Measurements from ENCODE around the gene TSPAN32.
"Not testable (repeated sequence)": the region's sequence is repeated elsewhere in the genome, so short reads cannot be mapped to it uniquely, and the experiment has no call there.

Gene TSPAN32

GRCh38 chr11:2316169-2316962, 14.6 kb downstream of the TSPAN32 start:
- no peak for DNase-seq

GRCh38 chr11:2316963-2317244, 15.1 kb downstream of the TSPAN32 start:
- DNase-seq: no peak

DNA sequence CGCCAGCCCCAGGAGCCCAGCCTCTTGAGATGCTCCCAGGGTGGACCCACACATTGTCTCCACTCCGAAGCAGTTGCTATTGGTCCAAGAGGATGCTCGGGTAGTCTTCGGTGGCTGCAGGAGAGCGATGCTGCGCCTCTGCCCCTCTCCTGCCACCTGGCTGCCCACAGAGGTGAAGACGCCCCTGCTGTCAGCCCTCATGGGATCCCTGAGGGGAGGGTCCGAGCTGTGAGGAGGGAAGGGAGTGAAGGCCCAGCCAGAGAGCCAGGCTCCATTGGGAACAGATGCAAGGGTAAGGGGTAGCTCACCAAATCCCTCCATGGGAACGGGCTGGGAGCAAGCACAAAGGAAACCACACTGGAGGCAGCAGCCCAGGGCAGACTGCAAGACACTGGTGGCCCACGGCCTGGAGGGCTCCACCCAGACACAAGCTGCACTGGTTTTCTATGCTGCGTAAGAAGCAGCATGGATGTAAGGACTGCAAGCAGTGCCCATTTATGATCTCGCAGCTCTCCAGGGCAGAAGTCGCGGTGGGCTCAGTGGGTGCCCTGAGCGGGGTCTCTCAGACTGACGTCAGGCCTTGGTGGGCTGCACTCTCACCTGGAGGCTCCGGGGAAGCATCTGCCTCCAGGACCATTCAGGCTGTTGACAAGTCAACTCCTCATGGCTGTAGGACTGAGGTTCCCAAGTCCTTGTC, 15.7 kb downstream of the TSPAN32 start:
- DNase-seq: no peak

- DNase-seq: no peak
These were observed 16.3 kb downstream of the TSPAN32 start for GRCh38 chr11:2318123-2318522.

- DNase-seq: no peak
These were observed 16.9 kb downstream of the TSPAN32 start for GRCh38 chr11:2318707-2319106.

- no peak for DNase-seq
These were observed 18.1 kb downstream of the TSPAN32 start for GRCh38 chr11:2319791-2320472.

GRCh38 chr11:2320568-2321310, 18.9 kb downstream of the TSPAN32 start:
- DNase-seq: no peak

DNA sequence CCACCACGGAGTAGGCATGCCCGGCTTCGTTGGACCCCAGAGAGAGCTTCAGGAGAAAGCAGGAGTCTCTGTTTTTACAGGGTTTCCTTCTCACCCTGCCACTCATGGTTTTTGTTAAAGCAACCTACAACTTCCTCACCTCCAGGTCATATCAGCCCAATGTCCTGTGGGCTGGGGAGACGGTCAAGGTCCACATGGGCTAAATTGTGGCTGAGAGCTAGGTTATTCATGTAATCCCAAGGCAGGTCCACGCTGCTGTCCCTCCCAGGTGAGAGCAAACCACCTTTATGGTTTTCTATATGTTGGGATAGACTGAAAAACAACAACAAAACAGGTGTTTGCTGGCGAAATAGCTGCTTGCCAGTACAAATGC, 19.5 kb downstream of the TSPAN32 start:
- no peak for DNase-seq

- DNase-seq: no peak
These were observed 23.3 kb downstream of the TSPAN32 start for GRCh38 chr11:2325123-2325522.

DNA sequence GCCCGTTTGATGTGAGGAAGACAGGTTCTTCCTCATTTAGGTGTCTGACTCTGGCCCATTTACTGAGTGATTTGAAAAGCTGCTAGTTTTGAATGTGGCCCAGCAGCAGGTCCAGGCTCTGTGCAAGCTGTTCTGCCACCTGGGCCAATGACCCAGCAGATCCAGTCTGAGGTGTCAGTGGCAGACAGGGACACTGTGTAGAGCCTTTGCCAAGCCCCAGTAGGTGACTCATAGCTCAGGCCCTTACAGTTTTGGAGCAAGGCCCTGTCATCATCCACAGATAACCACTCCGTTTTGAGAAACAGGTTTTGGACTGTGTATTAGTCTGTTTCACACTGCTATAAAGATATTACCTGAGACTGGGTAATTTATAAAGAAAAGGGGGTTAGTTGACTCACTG, 23.9 kb downstream of the TSPAN32 start:
- no peak for DNase-seq

GRCh38 chr11:2327032-2327431, 25.2 kb downstream of the TSPAN32 start:
- DNase-seq: no peak

GRCh38 chr11:2328021-2328420, 26.2 kb downstream of the TSPAN32 start:
- no peak for DNase-seq

DNA sequence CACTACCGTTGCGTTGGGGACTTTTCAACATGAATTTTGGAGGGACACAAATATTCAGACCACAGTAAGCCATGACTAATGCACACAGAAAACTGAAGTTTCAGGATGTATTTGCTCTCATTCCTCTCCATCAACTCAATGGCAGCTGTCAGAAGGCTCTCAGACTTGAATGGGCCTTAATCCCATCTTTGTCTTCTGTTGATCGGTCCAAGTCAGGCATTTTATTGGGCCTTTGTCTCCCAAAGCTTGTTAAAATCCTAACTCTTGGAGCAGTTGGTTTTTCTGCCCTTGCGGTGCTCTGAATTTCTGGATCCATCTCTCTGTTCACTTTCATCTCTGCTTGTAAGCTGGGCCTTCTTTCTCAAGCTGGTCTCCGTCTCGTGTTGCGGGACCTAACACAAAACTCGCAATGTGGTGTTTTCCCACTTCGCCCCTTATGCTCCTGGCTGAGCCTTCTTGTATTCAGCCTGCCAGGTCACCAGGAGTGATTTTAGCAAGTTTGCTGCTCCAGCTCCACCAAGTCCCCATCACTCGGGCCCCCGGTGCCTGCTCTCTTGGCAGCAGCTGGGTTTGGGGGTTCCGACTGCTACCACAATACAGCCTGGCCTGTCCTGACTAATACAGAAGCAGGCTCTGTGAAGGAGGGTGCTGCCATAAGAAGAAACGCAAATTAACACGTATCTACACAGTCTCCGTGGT, 27.0 kb downstream of the TSPAN32 start:
- DNase-seq: no peak

GRCh38 chr11:2329551-2329950, 27.7 kb downstream of the TSPAN32 start:
- no peak for DNase-seq

DNA sequence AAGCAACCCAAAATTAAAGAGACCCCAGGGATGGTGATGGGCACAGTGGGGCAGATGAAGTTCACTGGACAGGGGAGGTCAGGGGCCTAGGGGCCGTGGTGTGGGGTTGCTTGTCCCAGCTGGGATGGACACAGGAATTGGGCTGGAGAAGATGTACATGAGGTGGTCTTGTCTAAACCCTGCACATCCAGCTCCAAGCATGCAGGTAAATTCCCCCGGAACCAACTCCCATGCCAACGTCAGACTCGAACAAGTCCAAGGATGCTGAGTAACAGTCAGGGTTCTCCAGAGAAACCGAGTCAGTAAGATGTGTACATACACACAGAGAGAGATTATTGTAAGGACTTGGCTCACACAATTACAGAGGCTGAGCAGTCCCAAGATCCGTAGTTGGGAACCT, 28.9 kb downstream of the TSPAN32 start:
- DNase-seq: no peak

DNA sequence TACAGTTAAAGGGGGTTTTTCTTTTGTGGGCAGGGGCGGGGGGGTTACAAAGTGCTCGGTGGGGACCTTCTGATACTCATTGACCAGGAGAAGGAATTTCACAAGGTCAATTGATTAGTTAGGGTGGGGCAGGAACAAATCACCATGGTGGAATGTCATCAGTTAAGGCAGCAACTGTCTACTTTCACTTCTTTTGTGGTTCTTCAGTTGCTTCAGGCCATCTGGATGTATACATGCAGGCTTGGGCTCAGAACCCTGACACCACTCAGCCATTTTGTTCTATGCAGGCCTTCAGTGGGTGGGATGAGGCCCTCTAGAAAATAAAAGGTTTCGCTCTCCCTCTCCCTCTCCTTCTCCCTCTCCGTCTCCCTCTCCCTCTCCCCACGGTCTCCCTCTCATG, 29.6 kb downstream of the TSPAN32 start:
- no peak for DNase-seq

- DNase-seq: not testable (repeated sequence)
These were observed 30.8 kb downstream of the TSPAN32 start for GRCh38 chr11:2332569-2332968.

DNA sequence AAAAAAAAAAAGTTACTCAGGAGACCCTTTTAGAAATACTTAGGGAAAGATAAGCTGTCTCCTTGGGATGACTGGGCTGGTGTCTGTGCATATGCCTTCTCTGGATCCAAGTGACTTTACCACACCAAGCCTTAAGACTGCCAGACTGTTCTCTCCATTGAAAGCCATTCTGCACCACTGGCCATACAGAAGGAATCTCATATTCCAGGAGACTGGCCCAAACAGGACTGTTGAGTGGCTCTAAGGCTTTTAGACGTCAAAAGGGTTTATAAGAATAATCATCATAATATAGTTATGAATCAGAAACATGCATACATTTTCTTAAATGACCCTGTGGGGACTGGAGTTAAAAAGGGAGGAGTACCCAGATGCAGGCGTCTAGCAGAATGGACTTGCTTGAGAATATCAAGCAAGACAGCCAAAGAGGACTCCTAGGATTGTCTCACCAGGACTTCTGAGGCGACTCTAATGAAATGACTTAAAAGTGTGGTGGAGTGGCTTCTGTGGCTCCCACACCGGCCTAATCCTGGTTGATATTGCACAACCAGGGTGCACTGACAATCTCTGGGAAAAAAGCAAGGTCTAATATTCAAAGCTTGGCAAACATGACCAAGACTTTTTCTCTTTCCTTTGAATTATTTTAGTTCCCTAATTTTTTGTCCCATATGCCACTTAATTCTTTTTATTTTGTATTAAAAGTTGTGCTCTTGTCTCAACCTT, 31.8 kb downstream of the TSPAN32 start:
- not testable (repeated sequence) for DNase-seq

GRCh38 chr11:2335286-2335685, 33.5 kb downstream of the TSPAN32 start:
- DNase-seq: not testable (repeated sequence)

DNA sequence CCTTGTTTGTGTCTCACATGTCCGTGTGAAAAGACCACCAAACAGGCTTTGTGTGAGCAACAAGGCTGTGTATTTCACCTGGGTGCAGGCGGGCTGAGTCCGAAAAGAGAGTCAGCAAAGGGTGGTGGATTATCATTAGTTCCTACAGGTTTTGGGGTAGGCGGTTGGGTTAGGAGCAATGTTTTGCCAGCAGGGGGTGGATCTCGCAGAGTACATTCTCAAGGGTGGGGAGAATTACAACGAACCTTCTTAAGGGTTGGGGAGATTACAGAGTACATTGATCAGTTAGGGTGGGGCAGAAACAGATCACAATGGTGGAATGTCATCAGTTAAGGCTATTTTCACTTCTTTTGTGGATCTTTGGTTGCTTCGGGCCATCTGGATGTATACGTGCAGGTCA, 36.9 kb downstream of the TSPAN32 start:
- DNase-seq: not testable (repeated sequence)

- DNase-seq: no peak
These were observed 40.7 kb downstream of the TSPAN32 start for GRCh38 chr11:2342557-2342956.

- no peak for DNase-seq
These were observed 41.2 kb downstream of the TSPAN32 start for GRCh38 chr11:2342981-2343380.

Data from right kidney (tissue), 1 donor.